ENCODE results near the gene PIK3R1.

GRCh38 chr5:68239487-68239886 is 23.9 kb downstream of the PIK3R1 start:
- TF ChIP-seq CTCF (IDR thresholded peaks at IDR 0.05), result no peak
- no peak for TF ChIP-seq POLR2A (IDR thresholded peaks at IDR 0.05)

Data from prostate gland (tissue), 2 donors.